Keratinocyte (primary cell): ENCODE data around the gene CBLB.

ENCODE experiments used
- CTCF ChIP-seq, 3 experiments: IDR thresholded peaks in 1 of 3; conservative IDR thresholded peaks in 1 of 3; optimal IDR thresholded peaks in 1 of 3; 2 replicates in 2 of 3; 3 replicates in 1 of 3; pipeline versions ENCODE3 to v1.5.1; 2011; ENCODE audit warnings: low read length in 3 of 3, mild to moderate bottlenecking in 3 of 3, moderate library complexity in 2 of 3, control low read depth in 1 of 3, inconsistent platforms in 1 of 3; ENCODE audit not compliant: insufficient read depth in 2 of 3; ENCODE audit errors: extremely low read depth in 1 of 3
- EZH2 ChIP-seq: IDR thresholded peaks from one replicate; pipeline ENCODE4 v1.6.1; 2012; ENCODE audit warnings: inconsistent platforms, mild to moderate bottlenecking, low read length, moderate library complexity

- no peak for TF ChIP-seq CTCF (optimal IDR thresholded peaks at IDR 0.05 in 1 of 3, IDR thresholded peaks at IDR 0.05 in 1 of 3, conservative IDR thresholded peaks at IDR 0.05 in 1 of 3; ENCODE audit: extremely low read depth in 1 of 3, insufficient read depth in 2 of 3, low read length in 3 of 3)
- no peak for TF ChIP-seq EZH2
Observed at GRCh38 chr3:105688821-105689220, 180.0 kb downstream of the CBLB start.
